NCI-H526 (cell line): ENCODE measurements around the gene RAPGEF5.
"Not testable (repeated sequence)": the region's sequence is repeated elsewhere in the genome, so short reads cannot be mapped to it uniquely, and the experiment has no call there.

ENCODE experiments used
- DNase-seq, 2 experiments: peaks; one replicate each; lab custom pipeline; 2025; lab: John Stamatoyannopoulos, UW

RAPGEF5 gene

GRCh38 chr7:22117222-22117621, 239.7 kb downstream of the RAPGEF5 start:
- DNase-seq, result no peak

GRCh38 chr7:22116451-22117030, 240.4 kb downstream of the RAPGEF5 start:
- DNase-seq, result no peak

GRCh38 chr7:22115689-22116088, 241.3 kb downstream of the RAPGEF5 start:
- DNase-seq, result no peak

- no peak for DNase-seq
Measured at GRCh38 chr7:22114440-22114981, 242.4 kb downstream of the RAPGEF5 start.

- DNase-seq, result no peak
Measured at GRCh38 chr7:22113041-22113440, 243.9 kb downstream of the RAPGEF5 start.

GRCh38 chr7:22111661-22112060, 245.3 kb downstream of the RAPGEF5 start:
- no peak for DNase-seq

GRCh38 chr7:22110881-22111280, 246.1 kb downstream of the RAPGEF5 start:
- DNase-seq, result no peak

GRCh38 chr7:22110227-22110839, 246.6 kb downstream of the RAPGEF5 start:
- DNase-seq, result peak; percentile 48 to 79

GRCh38 chr7:22109761-22110160, 247.2 kb downstream of the RAPGEF5 start:
- peak; percentile 9 to 40 for DNase-seq

GRCh38 chr7:22108151-22108845, 248.7 kb downstream of the RAPGEF5 start:
- no peak for DNase-seq

- no peak for DNase-seq
Measured at GRCh38 chr7:22105550-22105949, 251.4 kb downstream of the RAPGEF5 start.

- DNase-seq, result peak in 1 of 2 experiments; percentile 49
Measured at GRCh38 chr7:22094413-22095342, 262.3 kb downstream of the RAPGEF5 start.

GRCh38 chr7:22093936-22094335, 263.0 kb downstream of the RAPGEF5 start:
- no peak for DNase-seq

- DNase-seq, result no peak
Measured at GRCh38 chr7:22093001-22093400, 264.0 kb downstream of the RAPGEF5 start.

- not testable (repeated sequence) for DNase-seq
Measured at GRCh38 chr7:22090958-22091525, 265.9 kb downstream of the RAPGEF5 start.

GRCh38 chr7:22090512-22090911, 266.4 kb downstream of the RAPGEF5 start:
- no peak for DNase-seq

GRCh38 chr7:22090107-22090506, 266.8 kb downstream of the RAPGEF5 start:
- DNase-seq, result no peak

GRCh38 chr7:22088827-22089226, 268.1 kb downstream of the RAPGEF5 start:
- DNase-seq, result no peak

GRCh38 chr7:22087861-22088260, 269.1 kb downstream of the RAPGEF5 start:
- no peak for DNase-seq

GRCh38 chr7:22083704-22084240, 273.2 kb downstream of the RAPGEF5 start:
- DNase-seq, result peak in 1 of 2 experiments; percentile 41
